Loucy (cell line): ENCODE results near the gene SLC35G3.

Source experiments
- CTCF ChIP-seq: fragments of 200-600 bp; sonication (generic); conservative IDR thresholded peaks from 2 replicates; pipeline ENCODE4 v1.5.1; 2014; ENCODE audit warnings: mild to moderate bottlenecking, antibody characterized with exemption, low read length
- EZH2phosphoT487 ChIP-seq: fragments of 200-600 bp; IDR thresholded peaks from 2 replicates; pipeline ENCODE4 v1.6.1; 2018; ENCODE audit warnings: antibody characterized with exemption, mild to moderate bottlenecking, moderate library complexity, borderline replicate concordance

DNA sequence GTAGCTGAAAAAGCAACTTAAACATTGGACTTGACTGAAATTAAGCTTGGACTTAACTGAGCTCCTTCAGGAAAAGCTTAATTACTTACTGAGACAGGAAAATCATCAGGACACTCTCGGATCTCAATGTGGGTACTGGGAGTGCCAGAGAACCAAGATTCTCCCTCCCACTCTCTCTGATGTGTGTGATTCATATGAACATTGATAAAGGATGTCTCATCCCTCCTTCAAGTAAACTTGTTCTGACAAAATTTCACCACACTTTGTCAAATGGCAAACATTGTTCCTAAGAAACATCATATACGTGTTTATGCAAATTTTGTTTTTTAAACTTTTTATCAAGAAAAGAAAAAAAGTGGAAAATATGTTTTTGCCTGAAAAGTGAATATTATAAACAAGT, 44.6 kb upstream of the SLC35G3 start:
- TF ChIP-seq CTCF (no peak), EZH2phosphoT487 (no peak)
